ENCODE results near the gene DDR2. TPM values are rescaled to one million over a fixed set of nuclear protein-coding genes. Genes with fewer than 3 reads are reported as not detected.

Gene DDR2
- total RNA-seq, 1 experiment from 2014 or later: 0.77 TPM

DNA sequence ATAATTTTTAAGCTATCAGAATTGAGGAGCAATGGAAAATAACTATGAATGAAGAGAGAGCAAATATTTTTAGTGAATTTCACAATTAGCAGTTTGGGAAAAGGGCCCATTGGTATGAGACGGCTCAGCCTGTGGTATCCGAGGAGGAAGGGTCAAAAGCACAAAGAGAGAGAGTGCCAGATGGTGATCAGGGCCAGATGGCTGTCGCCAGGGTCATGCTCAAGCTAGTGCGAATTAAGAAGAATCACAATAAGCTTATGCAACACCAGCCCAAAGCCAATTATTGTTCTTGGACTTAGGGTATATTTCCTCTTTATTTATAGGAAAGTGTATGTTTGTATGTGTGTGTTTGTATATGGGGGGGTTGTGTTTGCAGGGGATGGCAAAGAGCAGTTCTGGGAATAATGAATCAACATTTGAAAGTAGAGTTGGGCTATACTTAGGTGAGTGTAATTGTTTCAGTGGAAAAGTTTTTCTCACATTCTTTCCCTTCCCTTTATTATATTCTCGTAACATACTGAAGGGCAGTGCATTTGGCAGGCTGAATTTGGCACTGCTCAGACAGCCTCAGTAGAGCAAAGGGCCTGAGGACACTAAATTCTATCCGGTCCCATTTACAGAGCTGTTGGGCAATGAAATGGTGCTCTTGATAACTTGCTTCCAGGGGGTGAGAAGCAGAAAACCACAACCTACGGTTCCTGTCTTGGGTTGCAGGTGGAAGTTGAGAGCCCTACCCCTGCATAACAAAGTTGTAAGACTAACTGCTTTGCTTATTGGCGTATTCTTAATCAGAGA, 19.5 kb upstream of the DDR2 start:
- intact Hi-C loops (cut with micrococcal nuclease): loop anchor here (1.0 to 5.0 kb wide), 3 partner anchors 64 to 187 kb away; no protein-coding TSS in a partner anchor

DNA sequence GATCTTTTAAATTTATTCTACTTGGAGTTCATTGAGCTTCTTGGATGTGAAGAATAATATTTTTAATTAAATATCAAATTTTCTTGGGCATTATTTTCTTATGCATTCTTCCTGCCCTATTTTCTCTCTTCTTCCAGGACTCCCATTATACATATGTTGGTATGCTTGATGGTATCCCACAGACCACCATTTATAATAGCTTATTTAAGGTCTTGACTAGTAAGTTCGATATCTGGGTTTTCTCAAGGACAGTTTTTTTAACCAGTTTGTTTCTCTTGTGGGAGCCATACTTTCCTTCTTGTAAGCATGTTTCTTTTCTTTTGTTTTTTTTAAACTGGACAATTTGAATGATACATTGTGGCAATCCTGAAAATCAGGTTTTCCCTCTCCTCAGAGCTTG, 15.4 kb upstream of the DDR2 start:
- H3K27me3 ChIP-seq (ENCODE audit: low read length): no peaks in the 10 kb centered on the region
- no peaks in the 10 kb centered on the region for H3K9me2 ChIP-seq (replicated peaks; ENCODE audit: low read length)
- H3K79me2 ChIP-seq (ENCODE audit: low read length): no peaks in the 10 kb centered on the region
- no peak for DNase-seq
- intact Hi-C loops (cut with micrococcal nuclease): loop anchor here (5.0 kb wide), 1 partner anchor 45 kb away; no protein-coding TSS in a partner anchor
- H2AFZ ChIP-seq (ENCODE audit: low read length): no peak overlapping the region
- no peak for ATAC-seq
- no peaks in the 10 kb centered on the region for H3K9me3 ChIP-seq (ENCODE audit: low read length)
- ChIA-PET POLR2A (ENCODE audit: unreplicated experiment) (no interaction called here), CTCF (interaction anchor here (1.4 kb wide), 1 partner anchor 183 kb away, joined by 7 read pairs; no protein-coding TSS in a partner anchor)
- no TSS peak for BruUV-seq (replicated peaks)
- H4K20me1 ChIP-seq (ENCODE audit: low read length): no peaks in the 10 kb centered on the region
- TF ChIP-seq EZH2phosphoT487 (IDR thresholded peaks at IDR 0.05; ENCODE audit: borderline replicate concordance, low read length) (no peak), EZH2 (IDR thresholded peaks at IDR 0.05; ENCODE audit: low read length, unreplicated experiment) (no peak)
- TF ChIP-seq, protein P1, sequence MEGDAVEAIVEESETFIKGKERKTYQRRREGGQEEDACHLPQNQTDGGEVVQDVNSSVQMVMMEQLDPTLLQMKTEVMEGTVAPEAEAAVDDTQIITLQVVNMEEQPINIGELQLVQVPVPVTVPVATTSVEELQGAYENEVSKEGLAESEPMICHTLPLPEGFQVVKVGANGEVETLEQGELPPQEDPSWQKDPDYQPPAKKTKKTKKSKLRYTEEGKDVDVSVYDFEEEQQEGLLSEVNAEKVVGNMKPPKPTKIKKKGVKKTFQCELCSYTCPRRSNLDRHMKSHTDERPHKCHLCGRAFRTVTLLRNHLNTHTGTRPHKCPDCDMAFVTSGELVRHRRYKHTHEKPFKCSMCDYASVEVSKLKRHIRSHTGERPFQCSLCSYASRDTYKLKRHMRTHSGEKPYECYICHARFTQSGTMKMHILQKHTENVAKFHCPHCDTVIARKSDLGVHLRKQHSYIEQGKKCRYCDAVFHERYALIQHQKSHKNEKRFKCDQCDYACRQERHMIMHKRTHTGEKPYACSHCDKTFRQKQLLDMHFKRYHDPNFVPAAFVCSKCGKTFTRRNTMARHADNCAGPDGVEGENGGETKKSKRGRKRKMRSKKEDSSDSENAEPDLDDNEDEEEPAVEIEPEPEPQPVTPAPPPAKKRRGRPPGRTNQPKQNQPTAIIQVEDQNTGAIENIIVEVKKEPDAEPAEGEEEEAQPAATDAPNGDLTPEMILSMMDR (conservative IDR thresholded peaks at IDR 0.05; ENCODE audit: low read depth, low read length): no peak
- H3K36me3 ChIP-seq (ENCODE audit: low read depth, low read length): peaks cover 14% of the 10 kb centered on the region; the same call in 1 of the 2 replicates
- no peak overlapping the region for H3K9ac ChIP-seq (ENCODE audit: low read length)
- no peaks in the 10 kb centered on the region; the same call in 1 of the 2 replicates for H3K4me1 ChIP-seq (ENCODE audit: insufficient read depth, low read length)
- H3F3A ChIP-seq (ENCODE audit: low read length, unreplicated experiment): no peaks in the 10 kb centered on the region
- H3K4me2 ChIP-seq (ENCODE audit: low read length): no peak overlapping the region
- no peak overlapping the region for H3K4me3 ChIP-seq (ENCODE audit: low read length)
- no peak overlapping the region for H3K27ac ChIP-seq (ENCODE audit: low read length)

More for the DNA sequence above, 19.5 kb upstream of the DDR2 start:
- H3K79me2 ChIP-seq (ENCODE audit: low read length): no peaks in the 10 kb centered on the region
- ATAC-seq (peak; percentile 31), DNase-seq (no peak)
- no peaks in the 10 kb centered on the region for H3K27me3 ChIP-seq (ENCODE audit: low read length)
- H3K9me3 ChIP-seq (ENCODE audit: low read length): no peaks in the 10 kb centered on the region
- ChIA-PET CTCF (interaction anchor here (0.6 to 2.8 kb wide), 6 partner anchors 7 to 1552 kb away, joined by 3 to 26 read pairs (median 4); no protein-coding TSS in a partner anchor), POLR2A (ENCODE audit: unreplicated experiment) (interaction anchor here (0.5 kb wide), 1 partner anchor 123 kb away, joined by 6 read pairs; no protein-coding TSS in a partner anchor)
- no peak overlapping the region for H2AFZ ChIP-seq (ENCODE audit: low read length)
- H3K9me2 ChIP-seq (replicated peaks; ENCODE audit: low read length): no peaks in the 10 kb centered on the region
- no peaks in the 10 kb centered on the region for H4K20me1 ChIP-seq (ENCODE audit: low read length)
- H3K4me1 ChIP-seq (ENCODE audit: insufficient read depth, low read length): no peaks in the 10 kb centered on the region; the same call in 1 of the 2 replicates
- no peaks in the 10 kb centered on the region for H3F3A ChIP-seq (ENCODE audit: low read length, unreplicated experiment)
- no peak overlapping the region for H3K9ac ChIP-seq (ENCODE audit: low read length)
- no peak overlapping the region for H3K4me3 ChIP-seq (ENCODE audit: low read length)
- H3K4me2 ChIP-seq (ENCODE audit: low read length): no peak overlapping the region
- peaks cover 17% of the 10 kb centered on the region; the same call in 1 of the 2 replicates for H3K36me3 ChIP-seq (ENCODE audit: low read depth, low read length)
- H3K27ac ChIP-seq (ENCODE audit: low read length): no peak overlapping the region
- TF ChIP-seq EZH2phosphoT487 (IDR thresholded peaks at IDR 0.05; ENCODE audit: borderline replicate concordance, low read length) (no peak), EZH2 (IDR thresholded peaks at IDR 0.05; ENCODE audit: low read length, unreplicated experiment) (no peak)
- TF ChIP-seq, protein P1 (conservative IDR thresholded peaks at IDR 0.05; ENCODE audit: low read depth, low read length): no peak
- BruUV-seq (replicated peaks): no TSS peak

Measured in PC-3 (cell line).